IMR-90 (cell line): ENCODE results near the gene UCKL1. TPM values are rescaled to one million over a fixed set of nuclear protein-coding genes. Genes with fewer than 3 reads are reported as not detected.

Source experiments
- ATAC-seq: fragments of 200-7000 bp; cut with Tn5 transposase; 2 replicates; pipeline ENCODE4 v1.9.1; 2020; ENCODE audit warnings: low read depth, mild to moderate bottlenecking, moderate library complexity
- BruUV-seq: library from RNA; stranded (reverse); fragments of 400-500 nt; replicated peaks from 2 replicates; lab custom pipeline; 2021; lab: Mats Ljungman, UMichigan
- CTCF ChIA-PET: fragments of 300-600 bp; formaldehyde crosslinking; extraction: SDS; loops from one replicate; lab custom pipeline; 2021; ENCODE audit warnings: antibody characterized with exemption; lab: Yijun Ruan, JAX
- POLR2A ChIA-PET: fragments of 300-600 bp; sonication (Branson Sonifier 250); formaldehyde crosslinking; loops from one replicate; lab custom pipeline; 2022; ENCODE audit warnings: antibody characterized with exemption; ENCODE audit not compliant: unreplicated experiment; lab: Charles Lee
- DNase-seq: peaks from one replicate; pipeline ENCODE4 v3.0.0; 2013
- H2AFZ ChIP-seq: replicated peaks from 2 replicates; pipeline ENCODE3; 2013; ENCODE audit warnings: low read length, mild to moderate bottlenecking; ENCODE audit not compliant: poor library complexity
- H2AK5ac ChIP-seq: 2 replicates; pipeline ENCODE4 v1.6.1; 2013; ENCODE audit warnings: low read depth, low read length, inconsistent platforms
- H2AK9ac ChIP-seq: replicated peaks from 2 replicates; pipeline ENCODE3; 2013; ENCODE audit warnings: mild to moderate bottlenecking, low read depth, low read length, moderate library complexity; ENCODE audit not compliant: poor library complexity
- H2BK120ac ChIP-seq: 2 replicates; pipeline ENCODE4 v1.6.1; 2013; ENCODE audit warnings: low read depth, low read length, inconsistent platforms
- H2BK15ac ChIP-seq: 3 replicates; pipeline ENCODE4 v1.6.1; 2013; ENCODE audit warnings: low read depth, low read length, inconsistent platforms
- H2BK20ac ChIP-seq: 2 replicates; pipeline ENCODE4 v1.6.1; 2013; ENCODE audit warnings: low read depth, mild to moderate bottlenecking, inconsistent platforms, low read length, moderate library complexity
- H2BK5ac ChIP-seq: 2 replicates; pipeline ENCODE4 v1.6.1; 2013; ENCODE audit warnings: mild to moderate bottlenecking, low read depth, low read length, inconsistent platforms; ENCODE audit not compliant: poor library complexity, severe bottlenecking
- H3K14ac ChIP-seq: replicated peaks from 2 replicates; pipeline ENCODE4 v1.6.1; 2013; ENCODE audit warnings: low read depth, low read length, inconsistent platforms
- H3K18ac ChIP-seq: 2 replicates; pipeline ENCODE4 v1.6.1; 2013; ENCODE audit warnings: low read depth, low read length, control low read depth
- H3K23ac ChIP-seq: 2 replicates; pipeline ENCODE4 v1.6.1; 2013; ENCODE audit warnings: low read depth, low read length, inconsistent platforms
- H3K27ac ChIP-seq: 2 replicates; pipeline ENCODE4 v1.5.1; 2013; ENCODE audit warnings: mild to moderate bottlenecking, control low read depth, low read length; ENCODE audit not compliant: insufficient read depth
- H3K27me3 ChIP-seq: 2 replicates; pipeline ENCODE4 v1.6.1; 2013; ENCODE audit warnings: low read length; ENCODE audit not compliant: control insufficient read depth, insufficient read depth
- H3K36me3 ChIP-seq: 2 replicates; pipeline ENCODE4 v1.6.1; 2013; ENCODE audit warnings: low read length, mixed read lengths; ENCODE audit not compliant: control insufficient read depth, insufficient read depth
- H3K4ac ChIP-seq: 2 replicates; pipeline ENCODE4 v1.6.1; 2013; ENCODE audit warnings: low read depth, low read length, inconsistent platforms
- H3K4me1 ChIP-seq: 2 replicates; pipeline ENCODE4 v1.6.1; 2013; ENCODE audit warnings: low read length, mixed read lengths; ENCODE audit not compliant: control insufficient read depth, insufficient read depth
- H3K4me2 ChIP-seq: 2 replicates; pipeline ENCODE4 v1.6.1; 2013; ENCODE audit warnings: low read depth, mild to moderate bottlenecking, control low read depth, low read length, moderate library complexity
- H3K4me3 ChIP-seq: 2 replicates; pipeline ENCODE4 v1.5.1; 2013; ENCODE audit warnings: low read depth, mild to moderate bottlenecking, control low read depth, low read length, moderate library complexity; ENCODE audit not compliant: insufficient read depth
- H3K56ac ChIP-seq: 2 replicates; pipeline ENCODE4 v1.6.1; 2013; ENCODE audit warnings: low read length, inconsistent platforms; ENCODE audit not compliant: insufficient read depth; ENCODE audit errors: extremely low read depth
- H3K79me1 ChIP-seq, 2 experiments: 2 replicates each; pipeline ENCODE4 v1.6.1; 2013; ENCODE audit warnings: low read length in 2 of 2, inconsistent platforms in 1 of 2, low read depth in 1 of 2
- H3K9ac ChIP-seq: 2 replicates; pipeline ENCODE4 v1.6.1; 2013; ENCODE audit warnings: low read depth, low read length, control low read depth
- H3K9me1 ChIP-seq: 2 replicates; pipeline ENCODE4 v1.6.1; 2013; ENCODE audit warnings: low read length, inconsistent platforms; ENCODE audit not compliant: insufficient read depth
- H3K9me3 ChIP-seq: 2 replicates; pipeline ENCODE4 v1.6.1; 2013; ENCODE audit warnings: low read length; ENCODE audit not compliant: control insufficient read depth, insufficient read depth
- H4K20me1 ChIP-seq: 2 replicates; pipeline ENCODE4 v1.6.1; 2013; ENCODE audit warnings: low read length, inconsistent platforms; ENCODE audit not compliant: insufficient read depth
- H4K5ac ChIP-seq: 2 replicates; pipeline ENCODE4 v1.6.1; 2013; ENCODE audit warnings: mild to moderate bottlenecking, low read depth, low read length, control low read depth
- H4K8ac ChIP-seq, 2 experiments: 2 replicates each; pipeline ENCODE4 v1.6.1; 2013; ENCODE audit warnings: low read depth in 2 of 2, low read length in 2 of 2, control low read depth in 1 of 2, inconsistent platforms in 1 of 2
- H4K91ac ChIP-seq: 2 replicates; pipeline ENCODE4 v1.6.1; 2013; ENCODE audit warnings: low read depth, low read length, inconsistent platforms; ENCODE audit not compliant: insufficient read depth
- BHLHE40 ChIP-seq: fragments of 150-350 bp; IDR thresholded peaks from 2 replicates; pipeline ENCODE4 v1.6.1; 2016; ENCODE audit warnings: mild to moderate bottlenecking, low read depth, low read length
- CEBPB ChIP-seq: IDR thresholded peaks from 2 replicates; pipeline ENCODE4 v1.6.1; 2012; ENCODE audit warnings: low read depth, low read length, improper control_type of control experiment
- CHD1 ChIP-seq: IDR thresholded peaks from 2 replicates; pipeline ENCODE4 v1.6.1; 2012; ENCODE audit warnings: low read depth, low read length, improper control_type of control experiment
- CTCF ChIP-seq: conservative IDR thresholded peaks from 2 replicates; pipeline ENCODE4 v1.5.1; 2012; ENCODE audit warnings: mild to moderate bottlenecking, low read depth, low read length, improper control_type of control experiment
- FOS ChIP-seq: fragments of 150-350 bp; IDR thresholded peaks from 2 replicates; pipeline ENCODE4 v1.6.1; 2016; ENCODE audit warnings: low read depth, low read length
- MAFK ChIP-seq: IDR thresholded peaks from 2 replicates; pipeline ENCODE4 v1.6.1; 2012; ENCODE audit warnings: low read depth, low read length, improper control_type of control experiment
- MAZ ChIP-seq: IDR thresholded peaks from 2 replicates; pipeline ENCODE4 v1.6.1; 2012; ENCODE audit warnings: low read depth, mild to moderate bottlenecking, low read length, improper control_type of control experiment, moderate library complexity, borderline replicate concordance
- MXI1 ChIP-seq: IDR thresholded peaks from 2 replicates; pipeline ENCODE4 v1.6.1; 2012; ENCODE audit warnings: low read depth, mild to moderate bottlenecking, low read length, moderate library complexity, borderline replicate concordance
- NFE2L2 ChIP-seq: fragments of 150-350 bp; IDR thresholded peaks from 2 replicates; pipeline ENCODE4 v1.6.1; 2016; ENCODE audit warnings: low read depth, mild to moderate bottlenecking, low read length
- POLR2A ChIP-seq: IDR thresholded peaks from 2 replicates; pipeline ENCODE4 v1.6.1; 2012; ENCODE audit warnings: mild to moderate bottlenecking, low read depth, low read length
- RAD21 ChIP-seq: IDR thresholded peaks from 2 replicates; pipeline ENCODE4 v1.6.1; 2012; ENCODE audit warnings: low read length, improper control_type of control experiment
- RCOR1 ChIP-seq: IDR thresholded peaks from 2 replicates; pipeline ENCODE4 v1.6.1; 2012; ENCODE audit warnings: mild to moderate bottlenecking, low read length, improper control_type of control experiment; ENCODE audit not compliant: insufficient replicate concordance
- RFX5 ChIP-seq: IDR thresholded peaks from 2 replicates; pipeline ENCODE4 v1.8.0; 2012; ENCODE audit warnings: low read depth, mild to moderate bottlenecking, low read length, moderate library complexity
- SMC3 ChIP-seq: fragments of 150-350 bp; IDR thresholded peaks from 2 replicates; pipeline ENCODE4 v1.6.1; 2016; ENCODE audit warnings: low read depth, mild to moderate bottlenecking, antibody characterized with exemption, low read length, moderate library complexity
- WGBS, 2 experiments: methylation state at CpG; one replicate each; pipeline versions ENCODE4 v1.1.5 to v1.1.7; 2013; ENCODE audit warnings: missing lambda C conversion rate in 2 of 2; ENCODE audit not compliant: insufficient read length in 1 of 2; ENCODE audit errors: extremely low coverage in 2 of 2; 5-methylcytosine and 5-hydroxymethylcytosine counted together
- dilution Hi-C: fragments of 300-500 bp; cut with HindIII; formaldehyde crosslinking; loops from one replicate; pipeline ENCODE4 v1.14.3; 2018; ENCODE audit warnings: low sequenced_read_pairs; ENCODE audit not compliant: unreplicated experiment
- in situ Hi-C: fragments of 300-500 bp; cut with MboI; formaldehyde crosslinking; loops from 3 replicates; pipeline ENCODE4 v1.14.3; 2019; ENCODE audit warnings: low sequenced_read_pairs, inconsistent platforms, mixed read lengths
- intact Hi-C: fragments of 100-400 bp; cut with micrococcal nuclease; formaldehyde crosslinking; loops from 2 replicates; pipeline ENCODE4 v1.10.0; 2022
- polyA plus RNA-seq, 3 experiments: library from polyadenylated mRNA; depleted of rRNA; stranded (reverse); fragments of >200 nt; gene quantifications; 2 replicates each; pipeline ENCODE4 v1.2.3, GENCODE V29; 2012; ENCODE audit warnings: low replicate concordance in 1 of 3
- total RNA-seq: library from RNA; depleted of rRNA; stranded (reverse); fragments of >200 nt; gene quantifications from 2 replicates; pipeline ENCODE4 v1.2.3, GENCODE V29; 2012
- TF ChIP-seq, protein P1 (sequence below): fragments of 150-350 bp; IDR thresholded peaks from 2 replicates; pipeline ENCODE4 v1.6.1; 2016; ENCODE audit warnings: low read depth, mild to moderate bottlenecking, low read length, moderate library complexity, borderline replicate concordance
- TF ChIP-seq, protein P2 (sequence below): fragments of 150-350 bp; IDR thresholded peaks from 2 replicates; pipeline ENCODE4 v1.6.1; 2017; ENCODE audit warnings: mild to moderate bottlenecking, antibody characterized with exemption, low read length, low read depth

Gene UCKL1
- total and polyA plus RNA-seq, 2 of the 4 experiments (the other 2 are of a cell fraction), result 16.7 to 54.7 TPM

GRCh38 chr20:63937596-63937995, 18.6 kb downstream of the UCKL1 start:
- Histone ChIP-seq H3K4me3 (no peak overlapping the region), H2BK20ac (no peak overlapping the region), H2BK5ac (no peak overlapping the region), H3K36me3 (peaks cover 48% of the 10 kb centered on the region), H3K23ac (no peak overlapping the region), H2AK9ac (no peak overlapping the region), H3K9me1 (peaks cover 6% of the 10 kb centered on the region; the same call in 1 of the 2 replicates), H4K8ac (no peak overlapping the region), H3K14ac (no peak overlapping the region), H4K20me1 (peaks cover 61% of the 10 kb centered on the region), H2BK120ac (no peak overlapping the region), H3K4me2 (no peak overlapping the region), H4K5ac (no peak overlapping the region), H4K91ac (no peak overlapping the region), H3K4me1 (no peaks in the 10 kb centered on the region), H2AK5ac (no peak overlapping the region), H2BK15ac (no peak overlapping the region), H3K4ac (no peak overlapping the region), H3K9ac (no peak overlapping the region), H3K18ac (no peak overlapping the region), H3K27ac (no peak overlapping the region), H3K9me3 (no peaks in the 10 kb centered on the region), H3K27me3 (no peaks in the 10 kb centered on the region), H2AFZ (no peak overlapping the region), H3K56ac (no peak overlapping the region), H3K79me1 (peaks cover 32 to 60% of the 10 kb centered on the region in 2 experiments)
- 87% methylated on average over 9 of the region's 14 CpGs; no CpG with 5 or more reads in 1 of the 2 experiments for WGBS, 2 experiments
- no peak for DNase-seq
- POLR2A ChIA-PET, result no interaction called here
- ATAC-seq, result no peak
- in situ Hi-C loops (no loop called here), intact Hi-C loops (no loop called here), dilution Hi-C loops (no loop called here)
- CTCF ChIA-PET, result no interaction called here
- TF ChIP-seq NFE2L2 (no peak), RAD21 (no peak), CHD1 (no peak), MAZ (no peak), MXI1 (no peak), SMC3 (no peak), FOS (no peak), RCOR1 (no peak), BHLHE40 (no peak), MAFK (no peak), POLR2A (no peak), CTCF (no peak), RFX5 (no peak), CEBPB (no peak)
- TF ChIP-seq, protein P1, sequence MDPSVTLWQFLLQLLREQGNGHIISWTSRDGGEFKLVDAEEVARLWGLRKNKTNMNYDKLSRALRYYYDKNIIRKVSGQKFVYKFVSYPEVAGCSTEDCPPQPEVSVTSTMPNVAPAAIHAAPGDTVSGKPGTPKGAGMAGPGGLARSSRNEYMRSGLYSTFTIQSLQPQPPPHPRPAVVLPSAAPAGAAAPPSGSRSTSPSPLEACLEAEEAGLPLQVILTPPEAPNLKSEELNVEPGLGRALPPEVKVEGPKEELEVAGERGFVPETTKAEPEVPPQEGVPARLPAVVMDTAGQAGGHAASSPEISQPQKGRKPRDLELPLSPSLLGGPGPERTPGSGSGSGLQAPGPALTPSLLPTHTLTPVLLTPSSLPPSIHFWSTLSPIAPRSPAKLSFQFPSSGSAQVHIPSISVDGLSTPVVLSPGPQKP, result no peak
- TF ChIP-seq, protein P2, sequence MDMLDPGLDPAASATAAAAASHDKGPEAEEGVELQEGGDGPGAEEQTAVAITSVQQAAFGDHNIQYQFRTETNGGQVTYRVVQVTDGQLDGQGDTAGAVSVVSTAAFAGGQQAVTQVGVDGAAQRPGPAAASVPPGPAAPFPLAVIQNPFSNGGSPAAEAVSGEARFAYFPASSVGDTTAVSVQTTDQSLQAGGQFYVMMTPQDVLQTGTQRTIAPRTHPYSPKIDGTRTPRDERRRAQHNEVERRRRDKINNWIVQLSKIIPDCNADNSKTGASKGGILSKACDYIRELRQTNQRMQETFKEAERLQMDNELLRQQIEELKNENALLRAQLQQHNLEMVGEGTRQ, result no peak
- BruUV-seq, result no TSS peak
